ENCODE results near the gene CPT1A.
A peak's percentile ranks its signal among the peaks of the same experiment; 100 is the strongest.

CPT1A gene

GRCh38 chr11:68783216-68783821 is 58.4 kb downstream of the CPT1A start:
- DNase-seq = no peak

DNA sequence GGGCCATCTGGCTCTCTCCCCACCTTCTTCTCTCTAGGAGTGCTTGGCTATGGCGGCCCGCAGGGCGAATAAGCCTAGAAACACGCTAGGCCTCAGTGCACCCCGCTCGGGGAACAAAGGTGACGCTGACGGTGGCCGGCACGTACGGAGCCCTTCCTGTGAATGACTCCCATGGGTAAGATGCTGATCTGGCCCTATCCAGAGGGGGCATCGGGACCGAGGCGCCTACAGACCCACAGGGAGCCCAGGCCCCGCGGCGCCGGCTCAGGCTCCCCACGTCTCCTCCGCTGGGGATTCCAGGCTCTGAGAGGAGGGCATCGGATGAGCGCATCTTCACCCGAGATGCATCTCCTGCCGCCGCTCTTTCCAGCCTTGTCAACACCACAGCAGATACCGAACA is 59.0 kb downstream of the CPT1A start:
- no peak for DNase-seq

- DNase-seq = no peak
These were observed 60.9 kb downstream of the CPT1A start for GRCh38 chr11:68780829-68781228.

- no peak for DNase-seq
These were observed 63.5 kb downstream of the CPT1A start for GRCh38 chr11:68778205-68778604.

DNA sequence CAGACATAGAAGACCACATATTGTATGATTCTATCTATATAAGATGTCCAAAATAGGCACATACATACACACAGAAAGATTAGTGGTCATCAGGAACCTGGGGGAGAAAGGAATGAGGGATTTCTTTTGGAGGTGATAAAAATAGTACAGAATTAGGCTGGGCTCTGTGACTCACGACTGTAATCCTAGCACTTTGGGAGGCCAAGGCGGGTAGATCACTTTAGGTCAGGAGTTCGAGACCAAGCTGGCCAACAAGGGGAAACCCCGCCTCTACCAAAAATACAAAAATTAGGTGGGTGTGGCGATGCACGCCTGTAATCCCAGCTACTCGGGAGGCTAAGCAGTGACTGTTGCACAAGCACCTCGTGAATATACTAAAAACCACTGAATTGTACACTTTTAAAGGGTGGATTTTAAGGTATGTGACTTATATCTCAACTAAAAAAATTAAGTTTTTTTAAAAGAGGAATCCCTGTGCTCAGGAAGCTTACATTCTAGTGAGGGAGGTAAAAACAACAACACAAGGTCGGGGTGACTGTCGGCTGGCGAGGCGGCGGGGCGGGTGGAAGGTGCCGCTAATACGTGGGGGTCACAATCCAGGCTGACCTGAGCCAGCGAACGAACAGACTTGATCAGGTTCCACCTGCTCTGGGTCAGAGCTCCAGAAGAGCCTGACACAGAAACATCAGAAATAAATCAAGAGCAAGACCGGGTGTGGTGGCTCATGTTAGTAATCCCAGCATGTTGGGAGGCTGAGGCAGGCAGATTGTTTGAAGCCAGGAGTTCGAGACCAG is 65.1 kb downstream of the CPT1A start:
- no peak for DNase-seq

GRCh38 chr11:68775951-68776388 is 65.7 kb downstream of the CPT1A start:
- DNase-seq = no peak

DNA sequence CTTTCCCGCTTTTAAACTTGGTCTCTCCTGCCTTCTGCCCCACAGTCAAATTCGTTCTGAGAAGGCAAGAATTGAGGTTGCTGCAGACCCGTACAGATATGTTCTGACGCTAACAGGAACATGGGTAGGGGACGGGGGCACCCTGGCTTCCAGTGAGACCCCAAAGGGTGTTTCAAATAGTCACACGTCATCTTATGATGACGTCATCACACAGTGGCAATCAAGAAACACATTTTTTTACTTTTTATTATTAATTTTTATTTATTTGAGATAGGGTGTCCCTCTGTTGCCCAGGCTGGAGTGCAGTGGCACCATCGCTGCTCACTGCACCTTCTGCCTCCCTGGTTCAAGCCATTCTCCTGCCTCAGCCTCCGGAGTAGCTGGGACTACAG is 67.5 kb downstream of the CPT1A start:
- DNase-seq = no peak

DNA sequence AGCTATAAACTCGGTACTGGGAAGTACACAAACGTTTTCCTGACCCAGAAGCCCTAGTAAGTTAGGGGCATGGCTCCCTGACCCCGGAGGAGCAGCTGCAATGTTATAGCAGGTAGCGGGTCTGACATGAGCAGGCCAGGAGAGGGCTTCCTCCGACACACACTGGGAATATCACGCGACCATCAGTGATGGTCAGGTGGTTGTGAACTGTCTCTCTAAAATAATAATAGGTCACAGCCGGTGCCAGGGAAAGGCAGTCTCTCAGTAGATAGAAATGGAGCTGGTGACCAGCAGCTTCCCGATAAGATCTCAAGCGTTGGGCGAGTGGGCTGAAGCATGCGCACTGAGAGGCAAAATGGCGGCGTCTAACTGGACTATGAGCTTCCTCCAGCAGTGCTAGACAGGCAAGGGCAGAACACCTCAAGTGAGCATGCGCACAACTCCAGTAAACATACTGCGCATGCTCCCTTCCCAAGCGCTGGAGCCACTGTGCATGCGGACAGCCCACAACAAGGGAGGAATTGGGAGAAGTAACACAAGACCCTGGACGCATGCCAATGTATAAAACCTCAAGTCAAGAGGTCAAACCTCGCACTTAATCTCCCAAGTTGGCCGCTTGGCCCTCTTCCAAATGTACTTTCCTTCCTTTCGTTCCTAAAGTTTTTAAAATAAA is 68.1 kb downstream of the CPT1A start:
- no peak for DNase-seq

DNA sequence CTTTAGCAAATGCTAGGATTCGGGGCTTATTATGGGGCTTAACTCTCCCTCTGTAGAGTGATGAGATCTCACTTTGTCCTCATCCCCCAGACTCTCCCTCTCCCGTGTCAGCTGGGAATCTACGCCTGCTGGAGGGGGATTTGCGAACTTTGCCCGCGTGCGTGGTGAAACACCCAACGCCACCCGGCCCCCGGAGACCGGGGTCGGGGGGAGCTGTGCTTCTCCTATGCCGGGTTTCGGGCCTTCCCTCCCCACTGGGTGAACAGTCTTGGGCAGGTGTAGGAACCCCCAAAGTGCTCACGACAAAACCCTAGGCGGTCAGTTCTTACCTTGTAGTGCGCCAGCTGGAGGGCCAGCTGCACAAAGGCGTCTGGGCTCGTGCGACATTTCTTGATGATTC is 68.8 kb downstream of the CPT1A start:
- DNase-seq = no peak

- DNase-seq = no peak
These were observed 70.9 kb downstream of the CPT1A start for GRCh38 chr11:68770781-68771180.

DNA sequence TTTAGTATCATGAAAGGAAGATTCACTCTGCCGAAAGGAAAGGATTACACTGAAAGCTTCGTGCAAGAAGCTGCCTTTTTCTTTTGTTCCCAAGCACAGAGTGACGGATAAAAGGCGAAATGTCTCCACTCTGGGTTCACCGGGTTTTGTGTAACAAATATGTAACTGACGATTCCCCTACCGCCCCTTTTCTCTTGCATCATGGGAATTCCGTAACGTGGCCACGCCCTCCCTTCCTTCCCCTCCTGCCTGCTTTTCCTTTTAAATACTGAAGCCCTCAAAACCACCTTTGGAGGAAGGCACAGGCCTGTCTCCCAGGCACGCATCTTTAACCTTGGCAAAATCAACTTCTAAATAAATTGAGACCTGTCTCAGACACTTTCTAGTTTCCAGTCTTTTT is 74.0 kb downstream of the CPT1A start:
- no peak for DNase-seq

DNA sequence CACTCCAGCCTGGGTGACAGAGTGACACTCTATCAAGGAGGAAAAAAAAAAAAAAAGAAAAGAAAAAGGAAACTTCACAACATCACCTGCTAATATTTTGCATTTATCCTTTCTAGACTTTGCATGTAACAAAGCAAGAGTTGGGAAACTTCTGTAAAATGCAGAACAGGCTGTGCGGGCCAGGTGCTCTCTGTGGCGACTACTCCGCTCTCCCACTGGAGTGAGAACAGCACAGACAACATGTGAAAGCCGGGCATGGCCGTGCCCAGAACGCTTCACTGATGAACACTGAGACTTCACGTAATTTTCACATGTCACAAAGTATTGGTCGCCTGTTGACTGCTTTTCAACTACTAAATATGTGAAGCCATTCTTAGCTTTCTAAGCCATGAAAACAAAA is 74.9 kb downstream of the CPT1A start:
- no peak for DNase-seq

DNA sequence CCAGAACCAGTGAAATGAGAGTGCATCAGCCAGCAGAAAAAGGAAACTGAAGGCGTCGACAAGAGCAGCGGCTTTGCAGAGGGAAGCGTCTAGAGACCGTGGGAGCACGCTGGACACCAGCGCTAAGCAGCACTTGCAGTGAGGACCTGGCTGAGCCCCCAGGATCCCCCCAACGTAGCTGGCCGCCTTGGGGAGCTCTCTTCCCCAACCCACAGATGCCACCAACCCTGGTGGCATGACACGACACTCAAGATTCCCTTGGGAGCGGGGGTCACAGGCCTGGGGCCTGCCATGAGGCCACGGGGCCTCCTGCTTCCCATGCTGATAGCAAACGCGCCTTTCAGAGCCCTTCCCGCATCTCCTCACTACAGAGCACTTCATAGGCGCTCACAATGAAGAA is 77.0 kb downstream of the CPT1A start:
- no peak for DNase-seq

GRCh38 chr11:68763926-68764657 is 77.6 kb downstream of the CPT1A start:
- no peak for DNase-seq

GRCh38 chr11:68763181-68763721 is 78.5 kb downstream of the CPT1A start:
- no peak for DNase-seq

GRCh38 chr11:68762481-68762880 is 79.2 kb downstream of the CPT1A start:
- no peak for DNase-seq

GRCh38 chr11:68761801-68762200 is 79.9 kb downstream of the CPT1A start:
- DNase-seq = no peak

GRCh38 chr11:68759991-68760390 is 81.7 kb downstream of the CPT1A start:
- DNase-seq = no peak

DNA sequence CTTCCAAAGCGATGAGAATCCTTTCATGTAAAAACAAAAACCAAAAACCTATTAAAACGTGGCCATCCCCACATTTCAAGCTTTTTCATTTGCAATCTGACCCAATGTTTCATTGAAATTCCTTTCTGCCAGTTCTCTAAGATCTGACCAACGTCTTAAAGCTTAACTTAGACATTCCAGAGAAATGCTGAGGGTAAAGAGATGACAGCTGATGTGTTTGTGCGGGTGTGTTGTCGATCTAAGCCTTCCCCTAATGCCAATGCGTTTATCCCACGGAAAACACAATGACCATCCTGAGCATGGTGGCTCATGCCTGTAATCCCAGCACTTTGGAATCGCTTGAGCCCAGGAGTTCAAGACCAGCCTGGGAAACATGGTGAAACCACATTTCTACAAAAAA is 84.0 kb downstream of the CPT1A start:
- DNase-seq = no peak

DNA sequence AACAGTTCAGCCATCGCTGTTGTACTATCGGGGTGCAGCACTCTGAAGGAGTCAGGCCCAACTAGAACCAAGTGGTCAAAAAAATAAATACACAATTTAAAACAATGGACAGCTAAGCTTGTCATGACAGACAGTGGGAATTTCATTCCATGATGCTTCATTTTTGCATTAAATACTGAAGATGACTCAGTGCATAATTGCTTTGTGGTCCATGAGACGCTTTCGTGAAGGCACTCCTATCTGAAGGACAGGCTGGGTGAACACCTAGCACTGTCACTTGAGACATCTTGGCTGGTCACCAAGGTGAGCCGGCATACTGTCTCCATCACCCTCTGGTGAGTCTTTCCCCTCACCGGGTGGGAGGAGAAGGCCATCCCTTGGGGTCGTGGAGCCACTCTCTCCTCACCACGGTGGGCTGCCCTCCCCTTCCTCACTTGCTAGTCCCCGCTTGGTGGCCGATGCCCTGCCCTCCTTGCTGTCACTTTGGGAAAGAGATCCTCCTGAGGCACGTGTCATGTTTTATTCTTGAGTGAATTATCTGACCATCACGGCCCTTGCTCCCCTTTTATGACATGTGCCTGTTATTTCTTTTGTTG is 85.4 kb downstream of the CPT1A start:
- no peak for DNase-seq

DNA sequence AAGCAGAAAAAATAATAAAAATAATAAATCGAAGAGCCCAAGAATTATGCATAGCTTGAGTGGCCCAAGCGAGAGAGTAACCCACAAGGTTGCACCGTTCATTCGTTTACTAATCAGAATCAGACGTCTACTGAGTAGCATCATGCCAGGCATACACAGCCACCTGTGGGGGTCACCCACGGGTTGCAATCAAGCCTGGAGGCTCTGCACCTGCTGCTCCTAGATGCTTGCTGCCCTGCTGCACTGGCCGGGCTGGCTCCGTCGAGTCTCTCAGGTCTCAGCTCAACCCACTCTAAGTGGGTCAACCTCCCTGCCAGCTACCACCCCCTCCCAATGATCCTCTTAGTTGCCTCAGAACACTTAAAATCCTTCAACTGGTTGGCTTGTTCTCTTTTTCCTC is 88.4 kb downstream of the CPT1A start:
- DNase-seq = peak; percentile 54

- DNase-seq = peak; percentile 83
These were observed 90.3 kb downstream of the CPT1A start, which contains the start of gene TESMIN for GRCh38 chr11:68751331-68751856. TSS of gene TESMIN (minus strand) at chr11:68751520. CDS start at chr11:68750660, 860 bp downstream.

DNA sequence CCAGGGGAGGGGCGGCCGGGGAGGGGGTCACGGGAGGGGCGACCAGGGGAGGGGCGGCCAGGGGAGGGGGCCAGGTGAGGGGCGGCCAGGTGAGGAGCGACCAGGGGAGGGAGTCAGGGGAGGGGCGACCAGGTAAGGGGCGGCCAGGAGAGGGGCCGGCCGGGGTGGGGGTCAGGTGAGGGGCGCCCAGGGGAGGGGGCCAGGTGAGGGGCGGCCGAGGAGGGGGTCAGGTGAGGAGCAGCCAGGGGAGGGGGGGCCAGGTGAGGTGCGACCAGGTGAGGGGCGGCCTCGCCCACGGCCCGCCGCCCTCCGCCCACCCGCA is 90.8 kb downstream of the CPT1A start:
- DNase-seq = no peak

Measured in NCI-H1092 (cell line).